ENCODE data around the gene IDH3A.
A peak's percentile ranks its signal among the peaks of the same experiment; 100 is the strongest.

IDH3A gene

GRCh38 chr15:78104119-78104479, 45.1 kb upstream of the IDH3A start:
- DNase-seq (ENCODE audit: low spot score) = no peak
- H3K27ac ChIP-seq = no peak overlapping the region
- H3K4me3 ChIP-seq = no peak overlapping the region
- no peak for TF ChIP-seq CTCF (IDR thresholded peaks at IDR 0.05)

GRCh38 chr15:78104566-78105475, 44.3 kb upstream of the IDH3A start:
- DNase-seq (ENCODE audit: low spot score) = no peak
- no peak overlapping the region for H3K4me3 ChIP-seq
- H3K27ac ChIP-seq = no peak overlapping the region
- TF ChIP-seq CTCF (IDR thresholded peaks at IDR 0.05) = no peak

GRCh38 chr15:78105476-78106241, 43.5 kb upstream of the IDH3A start:
- TF ChIP-seq CTCF (IDR thresholded peaks at IDR 0.05) = no peak
- H3K27ac ChIP-seq = no peak overlapping the region
- no peak for DNase-seq (ENCODE audit: low spot score)
- no peak overlapping the region for H3K4me3 ChIP-seq

GRCh38 chr15:78107471-78107870, 41.7 kb upstream of the IDH3A start:
- Histone ChIP-seq H3K4me3 (no peak overlapping the region), H3K27ac (no peak overlapping the region)
- TF ChIP-seq CTCF (IDR thresholded peaks at IDR 0.05) = no peak
- DNase-seq (ENCODE audit: low spot score) = no peak

GRCh38 chr15:78108300-78109084, 40.7 kb upstream of the IDH3A start:
- peak; percentile 84 for DNase-seq (ENCODE audit: low spot score)
- Histone ChIP-seq H3K4me3 (no peak overlapping the region), H3K27ac (no peak overlapping the region)
- TF ChIP-seq CTCF (IDR thresholded peaks at IDR 0.05) = peak; percentile 92

- Histone ChIP-seq H3K27ac (no peak overlapping the region), H3K4me3 (no peak overlapping the region)
- DNase-seq (ENCODE audit: low spot score) = no peak
- no peak for TF ChIP-seq CTCF (IDR thresholded peaks at IDR 0.05)
Observed at GRCh38 chr15:78109156-78109555, 40.0 kb upstream of the IDH3A start.

All from coronary artery (tissue), 2 donors.